HCT116 (cell line): ENCODE results near the gene PRKG1. TPM values are rescaled to one million over a fixed set of nuclear protein-coding genes. Genes with fewer than 3 reads are reported as not detected.

ENCODE experiments used
- ATAC-seq: fragments of 200-7000 bp; cut with Tn5 transposase; 2 replicates; pipeline ENCODE4 v1.9.1; 2020; ENCODE audit warnings: mild to moderate bottlenecking, moderate library complexity
- BruUV-seq: library from RNA; stranded (reverse); fragments of 400-500 nt; replicated peaks from 2 replicates; lab custom pipeline; 2021; lab: Mats Ljungman, UMichigan
- CTCF ChIA-PET: fragments of 300-600 bp; sonication (Branson Sonifier 250); formaldehyde crosslinking; loops from one replicate; lab custom pipeline; 2021; ENCODE audit warnings: antibody characterized with exemption; lab: Charles Lee
- POLR2A ChIA-PET: fragments of 300-600, 350-600 bp; sonication (Branson Sonifier 250); formaldehyde crosslinking; loops from one replicate; lab custom pipeline; 2021; ENCODE audit warnings: antibody characterized with exemption; lab: Charles Lee
- RAD21 ChIA-PET, 2 experiments: fragments of 300-600 bp; sonication (Branson Sonifier 250); formaldehyde crosslinking; loops; one replicate each; lab custom pipeline; 2023; ENCODE audit warnings: low total read pairs in 2 of 2; ENCODE audit not compliant: uncharacterized antibody in 2 of 2, unreplicated experiment in 2 of 2, low non-redundant PET in 1 of 2; lab: Charles Lee
- DNase-seq: peaks from one replicate; pipeline ENCODE4 v3.0.0-alpha.2; 2010; ENCODE audit warnings: low read depth, low spot score
- H2AFZ ChIP-seq: fragments of 200-600 bp; shearing (Covaris generic), sonication (generic); 2 replicates; pipeline ENCODE4 v1.6.1; 2017; ENCODE audit warnings: low read depth, mixed run types, mixed read lengths, antibody characterized with exemption, low read length; ENCODE audit not compliant: poor library complexity, severe bottlenecking
- H3K27ac ChIP-seq: 2 replicates; pipeline ENCODE4 v1.5.1; 2012; ENCODE audit warnings: low read depth, low read length
- H3K27me3 ChIP-seq: fragments of 200-600 bp; sonication (generic); 2 replicates; pipeline ENCODE4 v1.6.1; 2016; ENCODE audit warnings: mixed run types, low read length, mixed read lengths; ENCODE audit not compliant: insufficient read depth
- H3K36me3 ChIP-seq, 2 experiments: fragments of 200-500 bp in 1 of 2; fragments of 200-600 bp in 1 of 2; sonication (Bioruptor generic) in 1 of 2; sonication (generic) in 1 of 2; 2 replicates each; pipeline versions ENCODE4 v1.5.1 to v1.6.1; 2014 to 2016; ENCODE audit warnings: low read length in 2 of 2, inconsistent platforms in 1 of 2, mixed read lengths in 1 of 2, mixed run types in 1 of 2; ENCODE audit not compliant: insufficient read depth in 2 of 2, control insufficient read depth in 1 of 2
- H3K4me1 ChIP-seq, 2 experiments: fragments of 200-600 bp in 1 of 2; sonication (generic) in 1 of 2; 2 replicates each; pipeline versions ENCODE4 v1.5.1 to v1.6.1; 2012 to 2017; ENCODE audit warnings: low read length in 2 of 2, inconsistent platforms in 1 of 2, mild to moderate bottlenecking in 1 of 2, mixed read lengths in 1 of 2, mixed run types in 1 of 2, moderate library complexity in 1 of 2; ENCODE audit not compliant: insufficient read depth in 2 of 2, control insufficient read depth in 1 of 2
- H3K4me2 ChIP-seq: fragments of 200-600 bp; sonication (generic); 2 replicates; pipeline ENCODE4 v1.6.1; 2017; ENCODE audit warnings: mixed run types, low read length, mixed read lengths
- H3K4me3 ChIP-seq, 2 experiments: fragments of 200-600 bp in 1 of 2; sonication (generic) in 1 of 2; replicated peaks in 1 of 2; 2 replicates each; pipeline ENCODE4 v1.5.1; 2011 to 2016; ENCODE audit warnings: low read length in 2 of 2, control low read depth in 1 of 2, low read depth in 1 of 2, mild to moderate bottlenecking in 1 of 2, mixed read lengths in 1 of 2, mixed run types in 1 of 2
- H3K79me2 ChIP-seq: fragments of 200-600 bp; sonication (generic); 2 replicates; pipeline ENCODE4 v1.6.1; 2017; ENCODE audit warnings: mild to moderate bottlenecking, mixed run types, low read length, moderate library complexity, mixed read lengths; ENCODE audit not compliant: insufficient read depth
- H3K9ac ChIP-seq: fragments of 200-600 bp; sonication (generic); 2 replicates; pipeline ENCODE4 v1.6.1; 2016; ENCODE audit warnings: low read length, mixed read lengths
- H3K9me2 ChIP-seq: fragments of 200-600 bp; sonication (generic), shearing (Covaris generic); 2 replicates; pipeline ENCODE4 v1.6.1; 2017; ENCODE audit warnings: mixed run types, mild to moderate bottlenecking, moderate library complexity; ENCODE audit not compliant: insufficient read depth
- H3K9me3 ChIP-seq, 2 experiments: fragments of 200-500 bp in 1 of 2; fragments of 200-600 bp in 1 of 2; sonication (Bioruptor generic) in 1 of 2; sonication (generic) in 1 of 2; 2 replicates each; pipeline ENCODE4 v1.6.1; 2014 to 2017; ENCODE audit warnings: low read length in 2 of 2, mixed read lengths in 2 of 2, inconsistent platforms in 1 of 2, low read depth in 1 of 2, mild to moderate bottlenecking in 1 of 2, mixed run types in 1 of 2, moderate library complexity in 1 of 2; ENCODE audit not compliant: control insufficient read depth in 1 of 2, insufficient read depth in 1 of 2
- H4K20me1 ChIP-seq: fragments of 200-600 bp; sonication (generic), shearing (Covaris generic); 2 replicates; pipeline ENCODE4 v1.6.1; 2017; ENCODE audit warnings: mixed run types, mild to moderate bottlenecking, moderate library complexity; ENCODE audit not compliant: insufficient read depth
- CEBPB ChIP-seq: IDR thresholded peaks from 2 replicates; pipeline ENCODE4 v1.6.1; 2012; ENCODE audit warnings: low read depth
- CTCF ChIP-seq, 3 experiments: fragments of 200-600 bp in 1 of 3; sonication (generic) in 1 of 3; IDR thresholded peaks in 2 of 3; conservative IDR thresholded peaks in 1 of 3; 2 replicates each; pipeline ENCODE4 v1.5.1; 2012 to 2017; ENCODE audit warnings: low read depth in 2 of 3, low read length in 2 of 3, antibody characterized with exemption in 1 of 3, borderline replicate concordance in 1 of 3, control low read depth in 1 of 3, mild to moderate bottlenecking in 1 of 3, mixed read lengths in 1 of 3, mixed run types in 1 of 3, moderate library complexity in 1 of 3; ENCODE audit not compliant: insufficient read depth in 1 of 3
- EGR1 ChIP-seq: IDR thresholded peaks from 2 replicates; pipeline ENCODE4 v1.6.1; 2012; ENCODE audit warnings: low read depth
- ELF1 ChIP-seq: IDR thresholded peaks from 2 replicates; pipeline ENCODE4 v1.6.1; 2012; ENCODE audit warnings: low read depth, borderline replicate concordance
- EZH2phosphoT487 ChIP-seq: fragments of 200-600 bp; IDR thresholded peaks from 2 replicates; pipeline ENCODE4 v1.6.1; 2018; ENCODE audit warnings: antibody characterized with exemption, borderline replicate concordance
- FOSL1 ChIP-seq: IDR thresholded peaks from 2 replicates; pipeline ENCODE4 v1.6.1; 2012; ENCODE audit warnings: low read depth
- JUND ChIP-seq: IDR thresholded peaks from 2 replicates; pipeline ENCODE4 v1.6.1; 2012
- POLR2A ChIP-seq: IDR thresholded peaks from 2 replicates; pipeline ENCODE4 v1.7.0; 2011; ENCODE audit warnings: borderline replicate concordance; ENCODE audit not compliant: insufficient read depth, insufficient read length; ENCODE audit errors: extremely low read depth
- SIN3A ChIP-seq: IDR thresholded peaks from 2 replicates; pipeline ENCODE4 v1.6.1; 2012; ENCODE audit warnings: low read depth
- SP1 ChIP-seq: IDR thresholded peaks from 2 replicates; pipeline ENCODE4 v1.6.1; 2012; ENCODE audit warnings: low read depth
- SRF ChIP-seq: IDR thresholded peaks from 2 replicates; pipeline ENCODE4 v1.6.1; 2012; ENCODE audit warnings: low read depth
- TCF7L2 ChIP-seq: IDR thresholded peaks from 2 replicates; pipeline ENCODE4 v1.7.0; 2011; ENCODE audit warnings: borderline replicate concordance, inconsistent platforms; ENCODE audit not compliant: insufficient read depth, insufficient read length; ENCODE audit errors: extremely low read depth
- YY1 ChIP-seq: IDR thresholded peaks from 2 replicates; pipeline ENCODE4 v1.6.1; 2011; ENCODE audit warnings: low read length, low read depth, moderate library complexity, mild to moderate bottlenecking; ENCODE audit not compliant: insufficient replicate concordance; ENCODE audit errors: extremely low read depth
- ZBTB33 ChIP-seq: IDR thresholded peaks from 2 replicates; pipeline ENCODE4 v1.6.1; 2011; ENCODE audit warnings: mild to moderate bottlenecking, low read length, moderate library complexity; ENCODE audit not compliant: insufficient replicate concordance; ENCODE audit errors: extremely low read depth
- intact Hi-C: fragments of 100-400 bp; cut with micrococcal nuclease; formaldehyde crosslinking; loops from 2 replicates; pipeline ENCODE4 v1.10.0; 2022
- total RNA-seq: library from RNA; stranded (reverse); gene quantifications from one replicate; pipeline ENCODE4 v1.2.1, GENCODE V29; 2021; ENCODE audit not compliant: unreplicated experiment

Gene PRKG1
- total RNA-seq, 1 experiment from 2014 or later, result 1.4 TPM

GRCh38 chr10:51993475-51993874 is 919.2 kb downstream of the PRKG1 start:
- Histone ChIP-seq H3K27ac (no peak overlapping the region), H3K9me3 (no peaks in the 10 kb centered on the region), H3K4me1 (no peaks in the 10 kb centered on the region), H3K27me3 (peaks cover 23% of the 10 kb centered on the region), H4K20me1 (no peaks in the 10 kb centered on the region; the same call in 1 of the 2 replicates), H3K36me3 (no peaks in the 10 kb centered on the region), H2AFZ (no peak overlapping the region), H3K4me3 (no peak overlapping the region), H3K9me2 (no peaks in the 10 kb centered on the region), H3K4me2 (no peak overlapping the region), H3K79me2 (no peaks in the 10 kb centered on the region), H3K9ac (no peak overlapping the region)
- no TSS peak for BruUV-seq
- DNase-seq, result no peak
- intact Hi-C loops, result no loop called here
- TF ChIP-seq ELF1, result no peak
- TF ChIP-seq POLR2A, result no peak
- TF ChIP-seq YY1, result no peak
- no peak for TF ChIP-seq CEBPB
- TF ChIP-seq EGR1, result no peak
- TF ChIP-seq SRF, result no peak
- TF ChIP-seq ZBTB33, result no peak
- TF ChIP-seq EZH2phosphoT487, result no peak
- TF ChIP-seq SIN3A, result no peak
- no peak for TF ChIP-seq TCF7L2
- TF ChIP-seq SP1, result no peak
- no peak for TF ChIP-seq CTCF (IDR thresholded peaks at IDR 0.05 in 2 of 3, conservative IDR thresholded peaks at IDR 0.05 in 1 of 3; ENCODE audit: borderline replicate concordance in 1 of 3, insufficient read depth in 1 of 3, low read depth in 2 of 3, low read length in 2 of 3)
- TF ChIP-seq JUND, result no peak
- no peak for TF ChIP-seq FOSL1
- ChIA-PET CTCF (interaction anchor here (3.5 kb wide), 1 partner anchor 10 kb away, joined by 12 read pairs; no protein-coding TSS in a partner anchor), RAD21 (no interaction called here), POLR2A (no interaction called here)
- ATAC-seq, result no peak
